GM23338 (cell line): ENCODE measurements around the gene ARHGAP32. TPM values are rescaled to one million over a fixed set of nuclear protein-coding genes. Genes with fewer than 3 reads are reported as not detected.

ENCODE experiments used
- ATAC-seq: fragments of 200-7000 bp; cut with Tn5 transposase; 3 replicates; pipeline ENCODE4 v1.9.1; 2020
- DNase-seq: peaks from one replicate; pipeline ENCODE4 v3.0.0-alpha.2; 2015; ENCODE audit warnings: low spot score
- H2AFZ ChIP-seq: fragments of 200-600 bp; sonication (generic); 2 replicates; pipeline ENCODE4 v1.8.0; 2016; ENCODE audit warnings: antibody characterized with exemption, mild to moderate bottlenecking, moderate library complexity
- H3F3A ChIP-seq: fragments of 200-600 bp; sonication (generic); replicated peaks from 2 replicates; pipeline ENCODE4 v1.8.0; 2017; ENCODE audit warnings: antibody characterized with exemption, mixed run types, low read depth
- H3K27ac ChIP-seq: fragments of 200-600 bp; sonication (generic); 2 replicates; pipeline ENCODE4 v1.6.1; 2016; ENCODE audit warnings: low read depth
- H3K27me3 ChIP-seq: fragments of 200-600 bp; sonication (generic); 2 replicates; pipeline ENCODE4 v1.8.0; 2016; ENCODE audit warnings: mild to moderate bottlenecking, mixed run types, moderate library complexity; ENCODE audit not compliant: insufficient read depth
- H3K36me3 ChIP-seq: fragments of 200-600 bp; sonication (generic); 2 replicates; pipeline ENCODE4 v1.8.0; 2016; ENCODE audit warnings: mild to moderate bottlenecking; ENCODE audit not compliant: insufficient read depth
- H3K4me1 ChIP-seq: fragments of 200-600 bp; sonication (generic); 2 replicates; pipeline ENCODE4 v1.8.0; 2016; ENCODE audit warnings: mild to moderate bottlenecking, moderate library complexity; ENCODE audit not compliant: insufficient read depth
- H3K4me2 ChIP-seq: fragments of 200-600 bp; sonication (generic); 2 replicates; pipeline ENCODE4 v1.7.1; 2017; ENCODE audit warnings: mixed run types
- H3K4me3 ChIP-seq: fragments of 200-600 bp; sonication (generic); 2 replicates; pipeline ENCODE4 v1.6.1; 2016; ENCODE audit warnings: mixed run types
- H3K79me2 ChIP-seq: fragments of 200-600 bp; sonication (generic); replicated peaks from 2 replicates; pipeline ENCODE4 v1.8.0; 2017; ENCODE audit warnings: mild to moderate bottlenecking; ENCODE audit not compliant: insufficient read depth
- H3K9me2 ChIP-seq: fragments of 200-600 bp; sonication (generic); 2 replicates; pipeline ENCODE4 v1.8.0; 2017; ENCODE audit not compliant: insufficient read depth
- H4K20me1 ChIP-seq: fragments of 200-600 bp; sonication (generic); replicated peaks from 2 replicates; pipeline ENCODE4 v1.8.0; 2017; ENCODE audit warnings: mild to moderate bottlenecking; ENCODE audit not compliant: insufficient read depth
- H3K27ac Mint-ChIP-seq: 2 replicates; pipeline ENCODE4 v1.8.0; 2020; ENCODE audit warnings: inconsistent platforms, mild to moderate bottlenecking, moderate library complexity, mixed read lengths
- H3K27me3 Mint-ChIP-seq: 3 replicates; pipeline ENCODE4 v1.8.0; 2022; ENCODE audit warnings: low read depth, mild to moderate bottlenecking, moderate library complexity, mixed read lengths, inconsistent platforms; ENCODE audit not compliant: insufficient read depth, poor library complexity
- H3K36me3 Mint-ChIP-seq: 3 replicates; pipeline ENCODE4 v1.8.0; 2021; ENCODE audit warnings: low read depth, mild to moderate bottlenecking, inconsistent platforms, moderate library complexity, mixed read lengths
- H3K4me1 Mint-ChIP-seq: 3 replicates; pipeline ENCODE4 v1.8.0; 2020; ENCODE audit warnings: mild to moderate bottlenecking, inconsistent platforms, mixed read lengths
- H3K4me3 Mint-ChIP-seq: 3 replicates; pipeline ENCODE4 v1.8.0; 2021; ENCODE audit warnings: moderate library complexity, mild to moderate bottlenecking, inconsistent platforms, mixed read lengths
- H3K9me3 Mint-ChIP-seq: 3 replicates; pipeline ENCODE4 v1.8.0; 2020; ENCODE audit warnings: moderate library complexity, mild to moderate bottlenecking, inconsistent platforms, mixed read lengths
- CREB1 ChIP-seq: fragments of 250-450 bp; sonication (Bioruptor Pico); IDR thresholded peaks from 2 replicates; pipeline ENCODE4 v1.5.0; 2020; ENCODE audit warnings: low read depth, mild to moderate bottlenecking, moderate library complexity
- CTCF ChIP-seq, 2 experiments: fragments of 200-600 bp in 1 of 2; sonication (generic) in 1 of 2; conservative IDR thresholded peaks; 2 replicates each; pipeline versions ENCODE4 v1.5.1 to v1.6.1; 2016 to 2017; ENCODE audit warnings: antibody characterized with exemption in 2 of 2, low read depth in 2 of 2, mild to moderate bottlenecking in 2 of 2, moderate library complexity in 1 of 2
- EZH2 ChIP-seq: fragments of 200-600 bp; sonication (generic); IDR thresholded peaks from one replicate; pipeline ENCODE4 v1.8.0; 2017; ENCODE audit warnings: antibody characterized with exemption, mild to moderate bottlenecking, low read depth; ENCODE audit not compliant: unreplicated experiment
- EZH2phosphoT487 ChIP-seq: fragments of 200-600 bp; sonication (generic); IDR thresholded peaks from one replicate; pipeline ENCODE4 v1.8.1; 2018; ENCODE audit warnings: antibody characterized with exemption; ENCODE audit not compliant: unreplicated experiment
- JUNB ChIP-seq: IDR thresholded peaks from one replicate; pipeline ENCODE4 v1.6.1; 2016; ENCODE audit warnings: antibody characterized with exemption; ENCODE audit not compliant: unreplicated experiment
- NANOG ChIP-seq: IDR thresholded peaks from 2 replicates; pipeline ENCODE4 v1.6.1; 2016; ENCODE audit warnings: antibody characterized with exemption, borderline replicate concordance
- POLR2AphosphoS5 ChIP-seq: IDR thresholded peaks from 2 replicates; pipeline ENCODE4 v1.6.1; 2016; ENCODE audit warnings: antibody characterized with exemption, low read depth
- REST ChIP-seq: IDR thresholded peaks from one replicate; pipeline ENCODE4 v1.6.1; 2018; ENCODE audit warnings: antibody characterized with exemption; ENCODE audit not compliant: unreplicated experiment
- STAT1 ChIP-seq: IDR thresholded peaks from one replicate; pipeline ENCODE4 v1.6.1; 2016; ENCODE audit warnings: antibody characterized with exemption; ENCODE audit not compliant: unreplicated experiment
- ZNF114 ChIP-seq: fragments of 250-450 bp; sonication (Bioruptor Pico); IDR thresholded peaks from 2 replicates; pipeline ENCODE4 v1.5.0; 2020; ENCODE audit warnings: mild to moderate bottlenecking, moderate library complexity
- ZNF331 ChIP-seq: fragments of 250-450 bp; sonication (Bioruptor Pico); IDR thresholded peaks from 2 replicates; pipeline ENCODE4 v1.5.0; 2020; ENCODE audit warnings: low read depth, mild to moderate bottlenecking, moderate library complexity
- polyA plus RNA-seq: library from polyadenylated mRNA; unstranded; fragments of >200 nt; fragmentation: Nextera tagmentation; extraction: Ambion mirVana; gene quantifications from 2 replicates; pipeline ENCODE4 v1.2.1, GENCODE V29; 2016
- total RNA-seq: library from RNA; depleted of rRNA; stranded (reverse); fragments of >200 nt; shearing (Covaris generic); gene quantifications from 2 replicates; pipeline ENCODE4 v1.2.3, GENCODE V29; 2014
- TF ChIP-seq, protein P1 (sequence below): IDR thresholded peaks from 2 replicates; pipeline ENCODE4 v1.6.1; 2016; ENCODE audit warnings: antibody characterized with exemption
- TF ChIP-seq, protein P2 (sequence below): fragments of 250-450 bp; sonication (Bioruptor Pico); IDR thresholded peaks from 2 replicates; pipeline ENCODE4 v1.5.0; 2020; ENCODE audit warnings: mild to moderate bottlenecking, moderate library complexity

ARHGAP32 gene
- total and polyA plus RNA-seq, 2 experiments from 2014 or later, result 3.9 to 17.2 TPM

GRCh38 chr11:128928400-128928799 is 263.7 kb downstream of the ARHGAP32 start:
- no peak overlapping the region for H3K27ac ChIP-seq
- no peak overlapping the region for H3K4me3 ChIP-seq
- H3K4me1 ChIP-seq, result peaks cover 37% of the 10 kb centered on the region
- no peaks in the 10 kb centered on the region for H3K9me2 ChIP-seq
- no peaks in the 10 kb centered on the region for H4K20me1 ChIP-seq
- no peak overlapping the region for H2AFZ ChIP-seq
- H3K27ac Mint-ChIP-seq, result no peak overlapping the region
- peak overlapping the region; percentile 31 for H3K4me2 ChIP-seq
- peaks cover 49% of the 10 kb centered on the region; the same call in 1 of the 2 replicates for H3K27me3 ChIP-seq
- H3K27me3 Mint-ChIP-seq, result peaks cover 47% of the 10 kb centered on the region
- no peak for ATAC-seq
- TF ChIP-seq POLR2AphosphoS5 (no peak), REST (no peak), EZH2phosphoT487 (no peak), ZNF114 (CRISPR knock-in tag) (no peak), NANOG (no peak), JUNB (no peak), ZNF331 (no peak), EZH2 (no peak), STAT1 (no peak), CREB1 (no peak), CTCF (conservative IDR thresholded peaks at IDR 0.05; ENCODE audit: low read depth in 2 of 2) (no peak)
- TF ChIP-seq, protein P1, sequence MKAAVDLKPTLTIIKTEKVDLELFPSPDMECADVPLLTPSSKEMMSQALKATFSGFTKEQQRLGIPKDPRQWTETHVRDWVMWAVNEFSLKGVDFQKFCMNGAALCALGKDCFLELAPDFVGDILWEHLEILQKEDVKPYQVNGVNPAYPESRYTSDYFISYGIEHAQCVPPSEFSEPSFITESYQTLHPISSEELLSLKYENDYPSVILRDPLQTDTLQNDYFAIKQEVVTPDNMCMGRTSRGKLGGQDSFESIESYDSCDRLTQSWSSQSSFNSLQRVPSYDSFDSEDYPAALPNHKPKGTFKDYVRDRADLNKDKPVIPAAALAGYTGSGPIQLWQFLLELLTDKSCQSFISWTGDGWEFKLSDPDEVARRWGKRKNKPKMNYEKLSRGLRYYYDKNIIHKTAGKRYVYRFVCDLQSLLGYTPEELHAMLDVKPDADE, result no peak
- TF ChIP-seq, protein P2, sequence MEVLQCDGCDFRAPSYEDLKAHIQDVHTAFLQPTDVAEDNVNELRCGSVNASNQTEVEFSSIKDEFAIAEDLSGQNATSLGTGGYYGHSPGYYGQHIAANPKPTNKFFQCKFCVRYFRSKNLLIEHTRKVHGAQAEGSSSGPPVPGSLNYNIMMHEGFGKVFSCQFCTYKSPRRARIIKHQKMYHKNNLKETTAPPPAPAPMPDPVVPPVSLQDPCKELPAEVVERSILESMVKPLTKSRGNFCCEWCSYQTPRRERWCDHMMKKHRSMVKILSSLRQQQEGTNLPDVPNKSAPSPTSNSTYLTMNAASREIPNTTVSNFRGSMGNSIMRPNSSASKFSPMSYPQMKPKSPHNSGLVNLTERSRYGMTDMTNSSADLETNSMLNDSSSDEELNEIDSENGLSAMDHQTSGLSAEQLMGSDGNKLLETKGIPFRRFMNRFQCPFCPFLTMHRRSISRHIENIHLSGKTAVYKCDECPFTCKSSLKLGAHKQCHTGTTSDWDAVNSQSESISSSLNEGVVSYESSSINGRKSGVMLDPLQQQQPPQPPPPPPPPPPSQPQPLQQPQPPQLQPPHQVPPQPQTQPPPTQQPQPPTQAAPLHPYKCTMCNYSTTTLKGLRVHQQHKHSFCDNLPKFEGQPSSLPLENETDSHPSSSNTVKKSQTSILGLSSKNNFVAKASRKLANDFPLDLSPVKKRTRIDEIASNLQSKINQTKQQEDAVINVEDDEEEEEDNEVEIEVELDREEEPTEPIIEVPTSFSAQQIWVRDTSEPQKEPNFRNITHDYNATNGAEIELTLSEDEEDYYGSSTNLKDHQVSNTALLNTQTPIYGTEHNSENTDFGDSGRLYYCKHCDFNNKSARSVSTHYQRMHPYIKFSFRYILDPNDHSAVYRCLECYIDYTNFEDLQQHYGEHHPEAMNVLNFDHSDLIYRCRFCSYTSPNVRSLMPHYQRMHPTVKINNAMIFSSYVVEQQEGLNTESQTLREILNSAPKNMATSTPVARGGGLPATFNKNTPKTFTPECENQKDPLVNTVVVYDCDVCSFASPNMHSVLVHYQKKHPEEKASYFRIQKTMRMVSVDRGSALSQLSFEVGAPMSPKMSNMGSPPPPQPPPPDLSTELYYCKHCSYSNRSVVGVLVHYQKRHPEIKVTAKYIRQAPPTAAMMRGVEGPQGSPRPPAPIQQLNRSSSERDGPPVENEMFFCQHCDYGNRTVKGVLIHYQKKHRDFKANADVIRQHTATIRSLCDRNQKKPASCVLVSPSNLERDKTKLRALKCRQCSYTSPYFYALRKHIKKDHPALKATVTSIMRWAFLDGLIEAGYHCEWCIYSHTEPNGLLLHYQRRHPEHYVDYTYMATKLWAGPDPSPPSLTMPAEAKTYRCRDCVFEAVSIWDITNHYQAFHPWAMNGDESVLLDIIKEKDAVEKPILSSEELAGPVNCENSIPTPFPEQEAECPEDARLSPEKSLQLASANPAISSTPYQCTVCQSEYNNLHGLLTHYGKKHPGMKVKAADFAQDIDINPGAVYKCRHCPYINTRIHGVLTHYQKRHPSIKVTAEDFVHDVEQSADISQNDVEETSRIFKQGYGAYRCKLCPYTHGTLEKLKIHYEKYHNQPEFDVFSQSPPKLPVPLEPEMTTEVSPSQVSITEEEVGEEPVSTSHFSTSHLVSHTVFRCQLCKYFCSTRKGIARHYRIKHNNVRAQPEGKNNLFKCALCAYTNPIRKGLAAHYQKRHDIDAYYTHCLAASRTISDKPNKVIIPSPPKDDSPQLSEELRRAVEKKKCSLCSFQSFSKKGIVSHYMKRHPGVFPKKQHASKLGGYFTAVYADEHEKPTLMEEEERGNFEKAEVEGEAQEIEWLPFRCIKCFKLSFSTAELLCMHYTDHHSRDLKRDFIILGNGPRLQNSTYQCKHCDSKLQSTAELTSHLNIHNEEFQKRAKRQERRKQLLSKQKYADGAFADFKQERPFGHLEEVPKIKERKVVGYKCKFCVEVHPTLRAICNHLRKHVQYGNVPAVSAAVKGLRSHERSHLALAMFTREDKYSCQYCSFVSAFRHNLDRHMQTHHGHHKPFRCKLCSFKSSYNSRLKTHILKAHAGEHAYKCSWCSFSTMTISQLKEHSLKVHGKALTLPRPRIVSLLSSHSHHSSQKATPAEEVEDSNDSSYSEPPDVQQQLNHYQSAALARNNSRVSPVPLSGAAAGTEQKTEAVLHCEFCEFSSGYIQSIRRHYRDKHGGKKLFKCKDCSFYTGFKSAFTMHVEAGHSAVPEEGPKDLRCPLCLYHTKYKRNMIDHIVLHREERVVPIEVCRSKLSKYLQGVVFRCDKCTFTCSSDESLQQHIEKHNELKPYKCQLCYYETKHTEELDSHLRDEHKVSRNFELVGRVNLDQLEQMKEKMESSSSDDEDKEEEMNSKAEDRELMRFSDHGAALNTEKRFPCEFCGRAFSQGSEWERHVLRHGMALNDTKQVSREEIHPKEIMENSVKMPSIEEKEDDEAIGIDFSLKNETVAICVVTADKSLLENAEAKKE (CRISPR knock-in tag), result no peak
- H3F3A ChIP-seq, result no peaks in the 10 kb centered on the region
- H3K36me3 Mint-ChIP-seq, result no peaks in the 10 kb centered on the region
- no peaks in the 10 kb centered on the region for H3K79me2 ChIP-seq
- no peaks in the 10 kb centered on the region; the same call in 2 of the 3 replicates for H3K9me3 Mint-ChIP-seq
- DNase-seq, result no peak
- H3K4me1 Mint-ChIP-seq, result peaks cover 55% of the 10 kb centered on the region
- H3K36me3 ChIP-seq, result no peaks in the 10 kb centered on the region
- no peak overlapping the region; the same call in 2 of the 3 replicates for H3K4me3 Mint-ChIP-seq
